H1 (cell line): Measurements from ENCODE around the gene MAN1C1. TPM values are rescaled to one million over a fixed set of nuclear protein-coding genes. Genes with fewer than 3 reads are reported as not detected.

ENCODE experiments used
- CTCF ChIA-PET: fragments of 300-600 bp; sonication (Branson Sonifier 250); formaldehyde crosslinking; loops from one replicate; lab custom pipeline; 2021; ENCODE audit not compliant: partially characterized antibody; lab: Charles Lee
- POLR2A ChIA-PET: fragments of 300-600 bp; sonication (Branson Sonifier 250); formaldehyde crosslinking; loops from one replicate; lab custom pipeline; 2021; ENCODE audit warnings: inconsistent platforms; ENCODE audit not compliant: partially characterized antibody; lab: Charles Lee
- DNase-seq, 2 experiments: peaks; one replicate each; pipeline versions ENCODE4 v3.0.0 to v3.0.0-alpha.2; 2010 to 2022; ENCODE audit warnings: low spot score in 2 of 2, low read depth in 1 of 2, mixed read lengths in 1 of 2
- FAIRE-seq: peaks from 2 replicates; lab custom pipeline; 2011; peaks lifted over from hg19 to GRCh38; lab: Jason Lieb, UNC
- H2AFZ ChIP-seq: 2 replicates; pipeline ENCODE4 v1.8.1; 2012; ENCODE audit warnings: low read length, inconsistent platforms
- H2AK5ac ChIP-seq: 2 replicates; pipeline ENCODE4 v1.6.1; 2013; ENCODE audit warnings: low read depth, low read length
- H2BK120ac ChIP-seq: replicated peaks from 2 replicates; pipeline ENCODE3; 2013; ENCODE audit warnings: low read depth, low read length, inconsistent platforms
- H2BK12ac ChIP-seq: 2 replicates; pipeline ENCODE4 v1.6.1; 2013; ENCODE audit warnings: low read depth, low read length
- H2BK15ac ChIP-seq: 2 replicates; pipeline ENCODE4 v1.6.1; 2013; ENCODE audit warnings: low read length
- H2BK20ac ChIP-seq: 2 replicates; pipeline ENCODE4 v1.6.1; 2013; ENCODE audit warnings: low read length
- H2BK5ac ChIP-seq: 2 replicates; pipeline ENCODE4 v1.6.1; 2013; ENCODE audit warnings: low read depth, low read length
- H3K14ac ChIP-seq: 2 replicates; pipeline ENCODE4 v1.6.1; 2013; ENCODE audit warnings: inconsistent platforms; ENCODE audit not compliant: insufficient read length
- H3K18ac ChIP-seq: 2 replicates; pipeline ENCODE4 v1.6.1; 2013; ENCODE audit warnings: low read length; ENCODE audit errors: extremely low read depth
- H3K23ac ChIP-seq: 2 replicates; pipeline ENCODE4 v1.6.1; 2013; ENCODE audit warnings: inconsistent platforms; ENCODE audit not compliant: insufficient read length
- H3K23me2 ChIP-seq: 2 replicates; pipeline ENCODE4 v1.6.1; 2013; ENCODE audit warnings: low read depth, low read length
- H3K27ac ChIP-seq: 2 replicates; pipeline ENCODE4 v1.6.1; 2011; ENCODE audit warnings: low read depth, low read length, inconsistent platforms
- H3K27me3 ChIP-seq, 4 experiments: replicated peaks in 1 of 4; 1 replicate in 1 of 4; 2 replicates in 3 of 4; pipeline versions ENCODE4 v1.6.1 to v1.8.1; 2011 to 2013; ENCODE audit warnings: low read length in 3 of 4, mild to moderate bottlenecking in 3 of 4, inconsistent platforms in 2 of 4, mixed read lengths in 2 of 4, moderate library complexity in 1 of 4; ENCODE audit not compliant: control insufficient read depth in 3 of 4, insufficient read depth in 3 of 4; ENCODE audit errors: extremely low read depth in 1 of 4
- H3K36me3 ChIP-seq, 4 experiments: 2 replicates each; pipeline versions ENCODE4 v1.6.1 to v1.8.1; 2011 to 2013; ENCODE audit warnings: mild to moderate bottlenecking in 4 of 4, low read length in 3 of 4, moderate library complexity in 2 of 4, control low read depth in 1 of 4, inconsistent platforms in 1 of 4; ENCODE audit not compliant: insufficient read depth in 4 of 4, control insufficient read depth in 2 of 4
- H3K4ac ChIP-seq: replicated peaks from 2 replicates; pipeline ENCODE3; 2013; ENCODE audit warnings: low read length, low read depth, mixed read lengths, inconsistent platforms; ENCODE audit not compliant: insufficient read length
- H3K4me1 ChIP-seq, 4 experiments: replicated peaks in 1 of 4; 1 replicate in 1 of 4; 2 replicates in 3 of 4; pipeline versions ENCODE4 v1.6.1 to v1.8.1; 2011 to 2013; ENCODE audit warnings: low read length in 3 of 4, inconsistent platforms in 2 of 4, mixed read lengths in 1 of 4; ENCODE audit not compliant: insufficient read depth in 4 of 4, control insufficient read depth in 3 of 4
- H3K4me2 ChIP-seq, 2 experiments: 2 replicates each; pipeline versions ENCODE4 v1.6.1 to v1.8.1; 2011 to 2013; ENCODE audit warnings: low read depth in 2 of 2, low read length in 2 of 2, control low read depth in 1 of 2, inconsistent platforms in 1 of 2, mild to moderate bottlenecking in 1 of 2; ENCODE audit not compliant: insufficient read depth in 1 of 2
- H3K4me3 ChIP-seq, 4 experiments: fragments of 200-600, 300-600 bp in 1 of 4; sonication (generic), shearing (Covaris generic), sonication (Bioruptor Twin) in 1 of 4; 2 replicates each; pipeline versions ENCODE4 v1.5.1 to v1.8.1; 2011 to 2016; ENCODE audit warnings: low read length in 4 of 4, low read depth in 3 of 4, control low read depth in 2 of 4, inconsistent platforms in 2 of 4, mild to moderate bottlenecking in 2 of 4, mixed read lengths in 1 of 4, moderate library complexity in 1 of 4; ENCODE audit not compliant: insufficient read depth in 2 of 4; ENCODE audit errors: extremely low read depth in 1 of 4
- H3K56ac ChIP-seq: replicated peaks from 2 replicates; pipeline ENCODE3; 2013; ENCODE audit warnings: low read depth, mild to moderate bottlenecking, mixed read lengths, low read length, inconsistent platforms; ENCODE audit not compliant: insufficient read length
- H3K79me1 ChIP-seq: 2 replicates; pipeline ENCODE4 v1.6.1; 2013; ENCODE audit warnings: low read depth, low read length, control low read depth
- H3K79me2 ChIP-seq, 2 experiments: 2 replicates each; pipeline versions ENCODE4 v1.6.1 to v1.8.1; 2012 to 2013; ENCODE audit warnings: low read length in 2 of 2, mild to moderate bottlenecking in 2 of 2, inconsistent platforms in 1 of 2; ENCODE audit not compliant: insufficient read depth in 2 of 2, control insufficient read depth in 1 of 2
- H3K9ac ChIP-seq, 4 experiments: replicated peaks in 1 of 4; 1 replicate in 1 of 4; 2 replicates in 3 of 4; pipeline versions ENCODE4 v1.6.1 to v1.8.1; 2011 to 2013; ENCODE audit warnings: low read depth in 3 of 4, low read length in 3 of 4, control low read depth in 2 of 4, mild to moderate bottlenecking in 2 of 4, moderate library complexity in 2 of 4, inconsistent platforms in 1 of 4; ENCODE audit errors: extremely low read depth in 1 of 4
- H3K9me3 ChIP-seq, 2 experiments: 2 replicates each; pipeline versions ENCODE4 v1.6.1 to v1.8.1; 2012 to 2013; ENCODE audit warnings: mild to moderate bottlenecking in 2 of 2, moderate library complexity in 2 of 2, control low read depth in 1 of 2, inconsistent platforms in 1 of 2, low read depth in 1 of 2, low read length in 1 of 2, mixed read lengths in 1 of 2; ENCODE audit not compliant: insufficient read depth in 2 of 2
- H4K20me1 ChIP-seq, 2 experiments: replicated peaks in 1 of 2; 2 replicates each; pipeline versions ENCODE3 to v1.8.1; 2011 to 2013; ENCODE audit warnings: inconsistent platforms in 2 of 2, low read length in 2 of 2, mild to moderate bottlenecking in 1 of 2; ENCODE audit not compliant: insufficient read depth in 2 of 2, control insufficient read depth in 1 of 2
- H4K5ac ChIP-seq: 2 replicates; pipeline ENCODE4 v1.6.1; 2013; ENCODE audit warnings: low read length, low read depth, mixed read lengths, inconsistent platforms; ENCODE audit not compliant: insufficient read length
- H4K8ac ChIP-seq: 2 replicates; pipeline ENCODE4 v1.8.0; 2013; ENCODE audit warnings: mild to moderate bottlenecking, moderate library complexity, low read length, inconsistent platforms; ENCODE audit not compliant: insufficient read depth; ENCODE audit errors: extremely low read depth
- H4K91ac ChIP-seq: replicated peaks from 2 replicates; pipeline ENCODE3; 2013; ENCODE audit warnings: low read length, mixed read lengths, inconsistent platforms; ENCODE audit not compliant: insufficient read length
- WGBS, 2 experiments: shearing (Covaris generic) in 1 of 2; methylation state at CpG; one replicate each; pipeline versions ENCODE4 v1.1.6 to v1.1.7; 2013 to 2015; ENCODE audit warnings: low lambda C conversion rate in 2 of 2, mixed read lengths in 2 of 2, inconsistent platforms in 1 of 2, low coverage in 1 of 2, missing lambda C conversion rate in 1 of 2; ENCODE audit not compliant: insufficient replicate concordance in 2 of 2, insufficient coverage in 1 of 2, insufficient read length in 1 of 2; ENCODE audit errors: extremely low coverage in 1 of 2, missing lambda C conversion rate in 1 of 2; 5-methylcytosine and 5-hydroxymethylcytosine counted together
- polyA plus RNA-seq, 7 experiments: library from polyadenylated mRNA; depleted of rRNA in 3 of 7; stranded (reverse) in 5 of 7; unstranded in 2 of 7; fragments of >200 nt in 5 of 7; fragments of 200-250 nt in 2 of 7; gene quantifications; 1 replicate in 5 of 7; 2 replicates in 1 of 7; 4 replicates in 1 of 7; pipeline versions ENCODE4 v1.2.1 to v1.2.3, GENCODE V29; 2011 to 2013; ENCODE audit warnings: missing spikeins in 2 of 7, mixed read lengths in 2 of 7
- total RNA-seq: library from RNA; stranded (reverse); fragmentation: NEBNext Ultra II Directional; extraction: Animal tissue kit (Norgen Biotek cat#: 25700); gene quantifications from 2 replicates; pipeline ENCODE4 v1.2.1, GENCODE V29; 2021

The MAN1C1 gene
- total and polyA plus RNA-seq, 2 of the 8 experiments (the other 6 are each of a cell fraction or from before 2014, with no cell fraction given): 7.8 to 15.2 TPM

DNA sequence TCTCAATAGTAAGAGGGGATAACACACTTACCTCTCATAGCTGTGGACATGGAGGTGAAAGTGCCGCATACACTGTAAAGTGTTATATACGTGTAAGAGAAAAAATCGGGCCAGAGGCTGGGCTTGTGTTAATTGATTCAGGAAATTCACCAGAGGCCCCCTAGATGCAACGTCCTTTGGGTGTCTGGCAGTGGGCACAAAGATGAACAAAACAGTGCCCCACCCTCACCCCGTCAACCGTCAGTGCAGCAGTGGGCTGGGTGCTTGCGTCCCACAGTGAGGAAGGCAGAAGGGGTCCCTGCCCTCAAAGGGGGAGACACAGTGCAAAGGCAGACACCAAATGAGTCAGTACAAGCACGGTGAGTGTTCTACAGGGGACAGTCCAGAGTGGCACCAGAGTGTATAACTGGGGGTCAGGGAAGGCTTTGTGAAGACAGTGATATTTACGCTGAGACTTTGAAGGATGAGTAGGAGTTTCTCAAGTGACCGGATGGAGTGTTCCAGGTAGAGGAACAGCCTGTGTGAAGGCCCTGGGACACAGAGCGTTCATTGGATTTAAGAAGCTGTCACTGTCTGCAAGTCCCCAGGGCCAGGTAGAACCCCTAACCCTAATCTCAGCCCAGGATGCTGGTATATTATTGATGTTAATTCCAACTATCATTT is 196.6 kb downstream of the MAN1C1 start:
- Histone ChIP-seq H3K27me3 (no peaks in the 10 kb centered on the region), H3K79me2 (no peaks in the 10 kb centered on the region), H3K4me2 (no peak overlapping the region), H4K20me1 (peaks cover 2 to 8% of the 10 kb centered on the region in 2 experiments), H3K36me3 (peaks cover 0 to 18% (median 3%) of the 10 kb centered on the region in 4 experiments; a peak in 4 of 8 replicates), H4K8ac (no peak overlapping the region), H3K27ac (no peak overlapping the region), H3K9me3 (no peaks in the 10 kb centered on the region), H4K5ac (no peak overlapping the region), H2BK5ac (no peak overlapping the region), H2BK120ac (no peak overlapping the region), H3K14ac (no peak overlapping the region), H3K23ac (no peak overlapping the region), H3K4me1 (peaks cover 2 to 8% (median 4%) of the 10 kb centered on the region in 4 experiments; a peak in 5 of 7 replicates), H2AK5ac (0 out of 2 replicates have a peak overlapping the region, but pooled peaks have one; percentile 1), H3K4ac (no peak overlapping the region), H2BK20ac (no peak overlapping the region), H3K56ac (no peak overlapping the region), H2BK12ac (no peak overlapping the region), H3K23me2 (no peaks in the 10 kb centered on the region), H2AFZ (no peak overlapping the region), H2BK15ac (no peak overlapping the region), H3K18ac (no peak overlapping the region), H4K91ac (no peak overlapping the region), H3K79me1 (no peaks in the 10 kb centered on the region), H3K9ac (no peak overlapping the region), H3K4me3 (no peak overlapping the region)
- CTCF ChIA-PET: interaction anchor here (0.9 to 8.2 kb wide), 7 partner anchors 8 to 259 kb away, joined by 3 to 83 read pairs (median 4); partner anchors contain the start of gene SELENON
- POLR2A ChIA-PET: interaction anchor here (0.9 to 1.8 kb wide), 3 partner anchors 11 to 266 kb away, joined by 3 to 6 read pairs (median 3); no protein-coding TSS in a partner anchor
- no peak for FAIRE-seq
- no peak for DNase-seq
- WGBS, 2 experiments: 76% methylated on average over 11 of the region's 11 CpGs; no CpG with 5 or more reads in 1 of the 2 experiments
